ENCODE measurements around the gene ANTXR2.

DNA sequence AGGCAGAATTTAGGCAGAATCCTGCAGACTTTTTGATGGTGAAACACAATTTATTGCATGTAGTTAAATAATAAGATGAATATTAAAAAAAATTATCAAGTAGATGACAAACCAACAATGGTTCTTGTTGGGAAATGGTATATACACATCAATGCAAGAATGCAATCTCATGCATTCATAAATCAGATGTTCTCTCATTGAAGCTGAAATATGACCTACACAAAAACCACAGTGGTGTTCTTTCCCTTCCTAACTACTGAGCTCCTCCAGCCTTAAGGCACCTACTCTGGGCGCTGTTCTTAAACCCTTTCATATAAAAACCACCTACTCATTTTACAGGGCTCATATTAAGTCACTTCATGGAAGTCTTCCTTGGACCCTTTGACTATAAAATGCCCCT, 64.1 kb downstream of the ANTXR2 start:
- no peak for TF ChIP-seq TAF1 (IDR thresholded peaks at IDR 0.05; ENCODE audit: borderline replicate concordance, insufficient read depth, low read length)
- TF ChIP-seq POLR2AphosphoS5 (IDR thresholded peaks at IDR 0.05; ENCODE audit: low read depth, low read length): no peak
- TF ChIP-seq, protein P1, sequence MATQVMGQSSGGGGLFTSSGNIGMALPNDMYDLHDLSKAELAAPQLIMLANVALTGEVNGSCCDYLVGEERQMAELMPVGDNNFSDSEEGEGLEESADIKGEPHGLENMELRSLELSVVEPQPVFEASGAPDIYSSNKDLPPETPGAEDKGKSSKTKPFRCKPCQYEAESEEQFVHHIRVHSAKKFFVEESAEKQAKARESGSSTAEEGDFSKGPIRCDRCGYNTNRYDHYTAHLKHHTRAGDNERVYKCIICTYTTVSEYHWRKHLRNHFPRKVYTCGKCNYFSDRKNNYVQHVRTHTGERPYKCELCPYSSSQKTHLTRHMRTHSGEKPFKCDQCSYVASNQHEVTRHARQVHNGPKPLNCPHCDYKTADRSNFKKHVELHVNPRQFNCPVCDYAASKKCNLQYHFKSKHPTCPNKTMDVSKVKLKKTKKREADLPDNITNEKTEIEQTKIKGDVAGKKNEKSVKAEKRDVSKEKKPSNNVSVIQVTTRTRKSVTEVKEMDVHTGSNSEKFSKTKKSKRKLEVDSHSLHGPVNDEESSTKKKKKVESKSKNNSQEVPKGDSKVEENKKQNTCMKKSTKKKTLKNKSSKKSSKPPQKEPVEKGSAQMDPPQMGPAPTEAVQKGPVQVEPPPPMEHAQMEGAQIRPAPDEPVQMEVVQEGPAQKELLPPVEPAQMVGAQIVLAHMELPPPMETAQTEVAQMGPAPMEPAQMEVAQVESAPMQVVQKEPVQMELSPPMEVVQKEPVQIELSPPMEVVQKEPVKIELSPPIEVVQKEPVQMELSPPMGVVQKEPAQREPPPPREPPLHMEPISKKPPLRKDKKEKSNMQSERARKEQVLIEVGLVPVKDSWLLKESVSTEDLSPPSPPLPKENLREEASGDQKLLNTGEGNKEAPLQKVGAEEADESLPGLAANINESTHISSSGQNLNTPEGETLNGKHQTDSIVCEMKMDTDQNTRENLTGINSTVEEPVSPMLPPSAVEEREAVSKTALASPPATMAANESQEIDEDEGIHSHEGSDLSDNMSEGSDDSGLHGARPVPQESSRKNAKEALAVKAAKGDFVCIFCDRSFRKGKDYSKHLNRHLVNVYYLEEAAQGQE (IDR thresholded peaks at IDR 0.05; ENCODE audit: insufficient read depth in 1 of 2, low read depth in 2 of 2, low read length in 2 of 2): no peak
- no peak for TF ChIP-seq SIN3A (IDR thresholded peaks at IDR 0.05; ENCODE audit: borderline replicate concordance, insufficient read depth, low read length)

All from PFSK-1 (cell line).